HuH-7.5 (cell line): ENCODE results near the gene ANKRD65.
"Not testable (repeated sequence)": the region's sequence is repeated elsewhere in the genome, so short reads cannot be mapped to it uniquely, and the experiment has no call there.

Experiments
- DNase-seq: peaks from one replicate; pipeline ENCODE4 v3.0.0; 2011; ENCODE audit warnings: low spot score

Gene ANKRD65

DNA sequence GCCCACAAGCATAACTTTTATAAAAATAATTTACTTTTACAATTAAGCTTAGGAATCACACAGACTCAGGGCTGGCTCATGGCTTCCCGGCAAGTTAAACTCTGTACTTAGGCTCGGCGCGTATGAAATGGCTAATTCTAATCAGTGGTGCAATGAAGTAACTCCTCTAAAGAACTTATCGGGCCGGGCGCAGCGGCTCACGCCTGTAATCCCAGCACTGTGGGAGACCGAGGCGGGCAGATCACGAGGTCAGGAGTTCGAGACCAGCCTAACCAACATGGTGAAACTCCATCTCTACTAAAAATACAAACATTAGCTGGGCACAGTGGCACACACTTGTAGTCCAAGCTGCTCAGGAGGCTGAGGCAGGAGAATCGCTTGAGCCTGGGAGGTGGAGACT is 51.0 kb downstream of the ANKRD65 start:
- not testable (repeated sequence) for DNase-seq
